ENCODE results near the gene HSPA14.

DNA sequence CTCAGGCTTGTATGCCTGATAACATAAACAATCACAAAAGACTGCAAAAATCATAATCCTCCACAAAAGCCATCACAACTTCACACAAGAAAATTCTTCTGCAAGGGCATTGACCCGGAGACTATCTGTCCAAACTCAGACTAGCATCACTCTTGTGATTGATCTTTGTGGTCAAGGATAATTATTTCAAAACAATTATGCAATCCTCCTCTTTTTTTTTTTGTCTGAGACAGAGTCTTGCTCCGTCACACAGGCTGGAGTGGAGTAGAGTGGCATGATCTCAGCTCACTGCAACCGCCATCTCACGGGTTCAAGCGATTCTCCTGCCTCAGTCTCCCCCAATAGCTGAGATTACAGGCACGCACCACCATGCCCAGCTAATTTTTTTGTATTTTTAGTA, 22.4 kb upstream of the HSPA14 start:
- TF ChIP-seq, protein P1, sequence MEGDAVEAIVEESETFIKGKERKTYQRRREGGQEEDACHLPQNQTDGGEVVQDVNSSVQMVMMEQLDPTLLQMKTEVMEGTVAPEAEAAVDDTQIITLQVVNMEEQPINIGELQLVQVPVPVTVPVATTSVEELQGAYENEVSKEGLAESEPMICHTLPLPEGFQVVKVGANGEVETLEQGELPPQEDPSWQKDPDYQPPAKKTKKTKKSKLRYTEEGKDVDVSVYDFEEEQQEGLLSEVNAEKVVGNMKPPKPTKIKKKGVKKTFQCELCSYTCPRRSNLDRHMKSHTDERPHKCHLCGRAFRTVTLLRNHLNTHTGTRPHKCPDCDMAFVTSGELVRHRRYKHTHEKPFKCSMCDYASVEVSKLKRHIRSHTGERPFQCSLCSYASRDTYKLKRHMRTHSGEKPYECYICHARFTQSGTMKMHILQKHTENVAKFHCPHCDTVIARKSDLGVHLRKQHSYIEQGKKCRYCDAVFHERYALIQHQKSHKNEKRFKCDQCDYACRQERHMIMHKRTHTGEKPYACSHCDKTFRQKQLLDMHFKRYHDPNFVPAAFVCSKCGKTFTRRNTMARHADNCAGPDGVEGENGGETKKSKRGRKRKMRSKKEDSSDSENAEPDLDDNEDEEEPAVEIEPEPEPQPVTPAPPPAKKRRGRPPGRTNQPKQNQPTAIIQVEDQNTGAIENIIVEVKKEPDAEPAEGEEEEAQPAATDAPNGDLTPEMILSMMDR (IDR thresholded peaks at IDR 0.05 in 8 of 11, conservative IDR thresholded peaks at IDR 0.05 in 3 of 11), result no peak
- TF ChIP-seq POLR2AphosphoS5 (IDR thresholded peaks at IDR 0.05) (no peak), POLR2A (IDR thresholded peaks at IDR 0.05) (no peak)
